Type B pancreatic cell (in vitro differentiated cells): Measurements from ENCODE around the gene HNRNPF. TPM values are rescaled to one million over a fixed set of nuclear protein-coding genes. Genes with fewer than 3 reads are reported as not detected.

Experiments
- DNase-seq: peaks from one replicate; pipeline ENCODE4 v3.0.0; 2021; ENCODE audit warnings: mixed read lengths; ENCODE audit not compliant: unreplicated experiment; ENCODE audit errors: extremely low spot score
- H3K27ac Mint-ChIP-seq: 2 replicates; pipeline ENCODE4 v1.8.0; 2021; ENCODE audit warnings: mild to moderate bottlenecking, mixed read lengths
- H3K27me3 Mint-ChIP-seq: 2 replicates; pipeline ENCODE4 v1.8.0; 2021; ENCODE audit warnings: mixed read lengths
- H3K36me3 Mint-ChIP-seq: 2 replicates; pipeline ENCODE4 v1.8.0; 2021; ENCODE audit warnings: mixed read lengths
- H3K4me1 Mint-ChIP-seq: one replicate; pipeline ENCODE4 v1.8.0; 2021; ENCODE audit warnings: mixed read lengths; ENCODE audit not compliant: unreplicated experiment
- H3K4me3 Mint-ChIP-seq: 2 replicates; pipeline ENCODE4 v1.8.0; 2021; ENCODE audit warnings: mild to moderate bottlenecking, mixed read lengths
- H3K9me3 Mint-ChIP-seq: 2 replicates; pipeline ENCODE4 v1.8.0; 2021; ENCODE audit warnings: mixed read lengths
- CTCF ChIP-seq: fragments of 200-600 bp; sonication (generic); conservative IDR thresholded peaks from 2 replicates; pipeline ENCODE4 v1.5.0; 2021; ENCODE audit warnings: antibody characterized with exemption, mild to moderate bottlenecking
- total RNA-seq: library from RNA; stranded (reverse); gene quantifications from 2 replicates; pipeline ENCODE4 v1.2.1, GENCODE V29; 2021; ENCODE audit warnings: low replicate concordance

Gene HNRNPF
- total RNA-seq, 1 donor from 2014 or later: 220 TPM

GRCh38 chr10:43392748-43393147 lies 16.2 kb downstream of the HNRNPF start:
- no peaks in the 10 kb centered on the region for H3K27me3 Mint-ChIP-seq
- TF ChIP-seq CTCF: no peak
- H3K4me3 Mint-ChIP-seq: peak overlapping the region; percentile 12
- no peaks in the 10 kb centered on the region for H3K9me3 Mint-ChIP-seq
- no peak for DNase-seq
- H3K36me3 Mint-ChIP-seq: peaks cover 46% of the 10 kb centered on the region
- H3K4me1 Mint-ChIP-seq: peaks cover 37% of the 10 kb centered on the region
- H3K27ac Mint-ChIP-seq: peak overlapping the region; percentile 5

- Mint-ChIP-seq H3K27ac (peak overlapping the region; percentile 68), H3K4me3 (no peak overlapping the region), H3K27me3 (no peaks in the 10 kb centered on the region), H3K9me3 (no peaks in the 10 kb centered on the region), H3K4me1 (peaks cover 37% of the 10 kb centered on the region), H3K36me3 (peaks cover 58% of the 10 kb centered on the region)
- TF ChIP-seq CTCF: no peak
- DNase-seq: no peak
Measured at GRCh38 chr10:43391496-43391895, 17.5 kb downstream of the HNRNPF start.

GRCh38 chr10:43390759-43391158 lies 18.2 kb downstream of the HNRNPF start:
- peaks cover 37% of the 10 kb centered on the region for H3K4me1 Mint-ChIP-seq
- no peaks in the 10 kb centered on the region for H3K27me3 Mint-ChIP-seq
- peak overlapping the region; percentile 35 for H3K27ac Mint-ChIP-seq
- TF ChIP-seq CTCF: peak; percentile 63
- peaks cover 60% of the 10 kb centered on the region for H3K36me3 Mint-ChIP-seq
- DNase-seq: no peak
- no peaks in the 10 kb centered on the region for H3K9me3 Mint-ChIP-seq
- H3K4me3 Mint-ChIP-seq: no peak overlapping the region

GRCh38 chr10:43390333-43390732 lies 18.7 kb downstream of the HNRNPF start:
- H3K4me3 Mint-ChIP-seq: no peak overlapping the region
- peaks cover 58% of the 10 kb centered on the region for H3K36me3 Mint-ChIP-seq
- peaks cover 34% of the 10 kb centered on the region for H3K4me1 Mint-ChIP-seq
- H3K27me3 Mint-ChIP-seq: no peaks in the 10 kb centered on the region
- peak overlapping the region; percentile 35 for H3K27ac Mint-ChIP-seq
- no peak for TF ChIP-seq CTCF
- DNase-seq: no peak
- no peaks in the 10 kb centered on the region for H3K9me3 Mint-ChIP-seq

GRCh38 chr10:43389867-43390266 lies 19.1 kb downstream of the HNRNPF start:
- peaks cover 29% of the 10 kb centered on the region for H3K4me1 Mint-ChIP-seq
- H3K9me3 Mint-ChIP-seq: no peaks in the 10 kb centered on the region
- H3K36me3 Mint-ChIP-seq: peaks cover 54% of the 10 kb centered on the region
- TF ChIP-seq CTCF: no peak
- H3K27ac Mint-ChIP-seq: peak overlapping the region; percentile 35
- no peak overlapping the region for H3K4me3 Mint-ChIP-seq
- DNase-seq: no peak
- H3K27me3 Mint-ChIP-seq: no peaks in the 10 kb centered on the region

- peaks cover 20% of the 10 kb centered on the region for H3K4me1 Mint-ChIP-seq
- H3K36me3 Mint-ChIP-seq: peaks cover 40% of the 10 kb centered on the region
- no peak for DNase-seq
- peak overlapping the region; percentile 30 for H3K27ac Mint-ChIP-seq
- no peaks in the 10 kb centered on the region for H3K27me3 Mint-ChIP-seq
- H3K9me3 Mint-ChIP-seq: no peaks in the 10 kb centered on the region
- no peak for TF ChIP-seq CTCF
- no peak overlapping the region for H3K4me3 Mint-ChIP-seq
Measured at GRCh38 chr10:43387678-43388032, 21.3 kb downstream of the HNRNPF start.
